GM20000 (cell line): Measurements from ENCODE around the gene EPHA6.
A peak's percentile ranks its signal among the peaks of the same experiment; 100 is the strongest.

ENCODE experiments used
- DNase-seq: peaks from one replicate; pipeline ENCODE4 v3.0.0; 2012; ENCODE audit warnings: low spot score
- CTCF ChIP-seq: IDR thresholded peaks from 2 replicates; pipeline ENCODE4 v1.5.1; 2012; ENCODE audit warnings: mild to moderate bottlenecking, control low read depth; ENCODE audit errors: extremely low read depth, missing control alignments

EPHA6 gene

GRCh38 chr3:96860882-96861281 is 46.5 kb downstream of the EPHA6 start:
- TF ChIP-seq CTCF: no peak
- DNase-seq: no peak

GRCh38 chr3:96863129-96863740 is 48.8 kb downstream of the EPHA6 start:
- peak; percentile 4 for DNase-seq
- TF ChIP-seq CTCF: peak; percentile 65

- DNase-seq: no peak
- TF ChIP-seq CTCF: no peak
These were observed 51.2 kb downstream of the EPHA6 start for GRCh38 chr3:96865605-96866004.

GRCh38 chr3:96869316-96869715 is 54.9 kb downstream of the EPHA6 start:
- DNase-seq: no peak
- no peak for TF ChIP-seq CTCF

GRCh38 chr3:96877510-96877909 is 63.1 kb downstream of the EPHA6 start:
- no peak for TF ChIP-seq CTCF
- DNase-seq: no peak

GRCh38 chr3:96900031-96900430 is 85.6 kb downstream of the EPHA6 start:
- DNase-seq: no peak
- TF ChIP-seq CTCF: no peak

- TF ChIP-seq CTCF: no peak
These were observed 86.2 kb downstream of the EPHA6 start for GRCh38 chr3:96900566-96900965.

More at GRCh38 chr3:96900566-96900965, 86.2 kb downstream of the EPHA6 start:
- DNase-seq: no peak
